Muscle of back (tissue), 11 donors: ENCODE results near the gene CRTAC1. TPM values are rescaled to one million over a fixed set of nuclear protein-coding genes. Genes with fewer than 3 reads are reported as not detected.
A peak's percentile ranks its signal among the peaks of the same experiment; 100 is the strongest.

Experiments used
- DNase-seq, 3 donors: peaks; one replicate each; pipeline versions ENCODE4 v3.0.0 to v3.0.0-alpha.2; 2013
- polyA plus RNA-seq, 10 donors: library from polyadenylated mRNA; unstranded; fragments of 120-200 nt; gene quantifications; one replicate each; pipeline ENCODE4 v1.2.1, GENCODE V29; 2013; ENCODE audit not compliant: insufficient read length in 10 of 10

Gene CRTAC1
- polyA plus RNA-seq, 10 donors: 0.37 to 1.3 (median 0.80) TPM

GRCh38 chr10:97974526-97975525 is 55.6 kb downstream of the CRTAC1 start:
- DNase-seq: peak in 1 of 3 donors; percentile 6

GRCh38 chr10:97974100-97974499 is 56.3 kb downstream of the CRTAC1 start:
- DNase-seq: no peak

- no peak for DNase-seq
These were observed 60.8 kb downstream of the CRTAC1 start for GRCh38 chr10:97969538-97970079.

- DNase-seq: no peak
These were observed 65.7 kb downstream of the CRTAC1 start for GRCh38 chr10:97964748-97965147.

- no peak for DNase-seq
These were observed 68.5 kb downstream of the CRTAC1 start for GRCh38 chr10:97961945-97962344.

- DNase-seq: no peak
These were observed 70.0 kb downstream of the CRTAC1 start for GRCh38 chr10:97960269-97961056.

GRCh38 chr10:97949462-97949861 is 81.0 kb downstream of the CRTAC1 start:
- DNase-seq: no peak

GRCh38 chr10:97948822-97949221 is 81.6 kb downstream of the CRTAC1 start:
- DNase-seq: no peak

GRCh38 chr10:97944772-97945171 is 85.6 kb downstream of the CRTAC1 start:
- no peak for DNase-seq

- no peak for DNase-seq
These were observed 87.1 kb downstream of the CRTAC1 start for GRCh38 chr10:97943294-97943693.

- no peak for DNase-seq
These were observed 89.9 kb downstream of the CRTAC1 start for GRCh38 chr10:97940534-97940933.

- DNase-seq: no peak
These were observed 90.9 kb downstream of the CRTAC1 start for GRCh38 chr10:97939446-97939990.

GRCh38 chr10:97937928-97938327 is 92.5 kb downstream of the CRTAC1 start:
- no peak for DNase-seq

- no peak for DNase-seq
These were observed 93.4 kb downstream of the CRTAC1 start for GRCh38 chr10:97937054-97937453.

GRCh38 chr10:97936126-97936525 is 94.3 kb downstream of the CRTAC1 start:
- no peak for DNase-seq

- no peak for DNase-seq
These were observed 97.4 kb downstream of the CRTAC1 start for GRCh38 chr10:97932932-97933530.

GRCh38 chr10:97931041-97931440 is 99.4 kb downstream of the CRTAC1 start:
- DNase-seq: no peak

- no peak for DNase-seq
These were observed 101.5 kb downstream of the CRTAC1 start for GRCh38 chr10:97928897-97929296.

- no peak for DNase-seq
These were observed 102.8 kb downstream of the CRTAC1 start for GRCh38 chr10:97927622-97928021.

GRCh38 chr10:97926055-97926454 is 104.4 kb downstream of the CRTAC1 start:
- DNase-seq: no peak

GRCh38 chr10:97925308-97925938 is 105.0 kb downstream of the CRTAC1 start:
- DNase-seq: no peak
